ENCODE measurements around the gene IRF9.
A peak's percentile ranks its signal among the peaks of the same experiment; 100 is the strongest.

The IRF9 gene

GRCh38 chr14:24160850-24161804 is at the start of gene IRF9:
Gene IRF9, plus strand, starts transcription at chr14:24161265. Its CDS starts 880 bp downstream, at chr14:24162145.
- peak; percentile 97 for DNase-seq (ENCODE audit: low spot score)

GRCh38 chr14:24113379-24113800 is 47.7 kb upstream of the IRF9 start:
- DNase-seq (ENCODE audit: low spot score): no peak

GRCh38 chr14:24113801-24114531 is 47.1 kb upstream of the IRF9 start:
- DNase-seq (ENCODE audit: low spot score): peak; percentile 90

- DNase-seq (ENCODE audit: low spot score): peak; percentile 96
These were observed 46.3 kb upstream of the IRF9 start, which contains the start of the genes DCAF11 and NRL for GRCh38 chr14:24114532-24115421. Gene DCAF11, plus strand, starts transcription at chr14:24114777. Its CDS starts 818 bp downstream, at chr14:24115595. Gene NRL, minus strand, starts transcription at chr14:24114949. Its CDS starts 32,101 bp downstream, at chr14:24082848.

GRCh38 chr14:24115422-24116127 is 45.5 kb upstream of the IRF9 start:
- no peak for DNase-seq (ENCODE audit: low spot score)

- no peak for DNase-seq (ENCODE audit: low spot score)
These were observed 44.8 kb upstream of the IRF9 start for GRCh38 chr14:24116128-24116814.

GRCh38 chr14:24117179-24117578 is 43.9 kb upstream of the IRF9 start:
- DNase-seq (ENCODE audit: low spot score): no peak

GRCh38 chr14:24119691-24120090 is 41.4 kb upstream of the IRF9 start:
- no peak for DNase-seq (ENCODE audit: low spot score)

GRCh38 chr14:24121210-24121609 is 39.9 kb upstream of the IRF9 start:
- no peak for DNase-seq (ENCODE audit: low spot score)

- DNase-seq (ENCODE audit: low spot score): no peak
These were observed 38.6 kb upstream of the IRF9 start for GRCh38 chr14:24122416-24122815.

GRCh38 chr14:24122898-24123297 is 38.2 kb upstream of the IRF9 start:
- no peak for DNase-seq (ENCODE audit: low spot score)

- no peak for DNase-seq (ENCODE audit: low spot score)
These were observed 37.3 kb upstream of the IRF9 start for GRCh38 chr14:24123424-24124417.

GRCh38 chr14:24126939-24127338 is 34.1 kb upstream of the IRF9 start:
- DNase-seq (ENCODE audit: low spot score): no peak

GRCh38 chr14:24127673-24128072 is 33.4 kb upstream of the IRF9 start:
- DNase-seq (ENCODE audit: low spot score): no peak

- no peak for DNase-seq (ENCODE audit: low spot score)
These were observed 31.6 kb upstream of the IRF9 start for GRCh38 chr14:24129410-24129998.

GRCh38 chr14:24130380-24130716 is 30.7 kb upstream of the IRF9 start, which contains the start of gene FITM1:
Gene FITM1, plus strand, starts transcription at chr14:24130659. Its CDS starts 905 bp downstream, at chr14:24131564.
- no peak for DNase-seq (ENCODE audit: low spot score)

- DNase-seq (ENCODE audit: low spot score): no peak
These were observed 30.1 kb upstream of the IRF9 start for GRCh38 chr14:24130717-24131548.

GRCh38 chr14:24131549-24131966 is 29.5 kb upstream of the IRF9 start:
- no peak for DNase-seq (ENCODE audit: low spot score)

Measured in HuH-7.5 (cell line).